ENCODE results near the gene ITGB6. TPM values are rescaled to one million over a fixed set of nuclear protein-coding genes. Genes with fewer than 3 reads are reported as not detected.
A peak's percentile ranks its signal among the peaks of the same experiment; 100 is the strongest.
"Not testable (repeated sequence)": the region's sequence is repeated elsewhere in the genome, so short reads cannot be mapped to it uniquely, and the experiment has no call there.

The ITGB6 gene
- total and polyA plus RNA-seq, 8 donors, result 2.3 to 49.6 (median 8.3) TPM

DNA sequence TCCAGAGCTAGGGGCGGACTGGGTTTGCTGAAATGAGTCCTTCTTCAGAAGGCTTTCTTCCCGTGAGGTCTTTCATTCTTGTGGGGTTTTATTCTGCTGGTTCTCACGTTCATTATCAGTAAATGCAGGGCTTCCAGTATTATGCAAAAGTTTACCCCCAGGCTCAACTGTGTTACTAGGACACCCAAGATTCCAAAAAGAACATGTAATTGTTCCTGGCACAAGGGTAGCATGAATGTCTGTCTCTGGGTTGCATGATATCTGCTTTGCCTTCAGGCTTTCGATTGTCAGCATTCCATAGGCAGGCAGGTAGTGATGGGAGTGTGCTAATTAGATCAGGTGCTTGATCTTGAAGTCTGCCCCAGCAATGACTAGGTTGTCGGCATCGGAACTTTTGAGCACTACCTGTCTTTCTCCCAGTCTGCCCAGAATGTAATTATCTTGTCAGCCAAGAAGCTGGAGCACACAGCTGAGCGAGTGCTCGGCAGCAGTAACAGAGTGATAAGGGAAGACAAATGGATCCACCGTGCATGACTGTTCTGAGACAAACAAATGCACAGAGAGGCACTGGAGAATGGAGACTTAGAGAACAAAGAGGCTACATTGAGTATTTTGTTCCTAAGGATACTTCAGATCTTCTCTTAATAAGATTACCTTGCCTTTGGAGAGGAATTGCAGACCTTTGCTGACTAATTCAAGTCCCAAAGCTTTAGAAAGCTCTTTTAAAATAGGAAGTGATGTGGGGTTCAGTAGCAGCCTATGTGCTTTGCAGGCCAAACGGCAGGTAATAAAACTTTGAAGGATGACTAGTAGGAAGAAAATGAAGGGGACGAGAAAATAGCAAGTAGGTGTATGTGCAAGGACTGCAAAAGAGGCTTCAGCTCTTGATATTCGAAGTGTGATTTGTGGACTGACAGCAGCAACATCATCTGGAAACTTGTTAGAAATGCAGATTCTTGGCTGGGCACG is 41.9 kb downstream of the ITGB6 start:
- no peaks in the 10 kb centered on the region for H3K36me3 ChIP-seq
- intact Hi-C loops (cut with DNase I; ENCODE audit: low total_unique reads), result no loop called here
- H3K4me3 ChIP-seq, result no peak overlapping the region
- H3K27me3 ChIP-seq, result no peaks in the 10 kb centered on the region
- no peaks in the 10 kb centered on the region for H3K9me3 ChIP-seq
- H3K27ac ChIP-seq, result no peak overlapping the region
- H3K4me1 ChIP-seq, result no peaks in the 10 kb centered on the region
- peak in 1 of 2 donors; percentile 41 for DNase-seq
- WGBS, 5 donors, result 65 to 77% (median 71%) methylated on average over 13 of the region's 13 CpGs
- TF ChIP-seq POLR2AphosphoS5 (IDR thresholded peaks at IDR 0.05) (no peak), EP300 (IDR thresholded peaks at IDR 0.05) (no peak), POLR2A (IDR thresholded peaks at IDR 0.05) (no peak)
- TF ChIP-seq, protein P1, sequence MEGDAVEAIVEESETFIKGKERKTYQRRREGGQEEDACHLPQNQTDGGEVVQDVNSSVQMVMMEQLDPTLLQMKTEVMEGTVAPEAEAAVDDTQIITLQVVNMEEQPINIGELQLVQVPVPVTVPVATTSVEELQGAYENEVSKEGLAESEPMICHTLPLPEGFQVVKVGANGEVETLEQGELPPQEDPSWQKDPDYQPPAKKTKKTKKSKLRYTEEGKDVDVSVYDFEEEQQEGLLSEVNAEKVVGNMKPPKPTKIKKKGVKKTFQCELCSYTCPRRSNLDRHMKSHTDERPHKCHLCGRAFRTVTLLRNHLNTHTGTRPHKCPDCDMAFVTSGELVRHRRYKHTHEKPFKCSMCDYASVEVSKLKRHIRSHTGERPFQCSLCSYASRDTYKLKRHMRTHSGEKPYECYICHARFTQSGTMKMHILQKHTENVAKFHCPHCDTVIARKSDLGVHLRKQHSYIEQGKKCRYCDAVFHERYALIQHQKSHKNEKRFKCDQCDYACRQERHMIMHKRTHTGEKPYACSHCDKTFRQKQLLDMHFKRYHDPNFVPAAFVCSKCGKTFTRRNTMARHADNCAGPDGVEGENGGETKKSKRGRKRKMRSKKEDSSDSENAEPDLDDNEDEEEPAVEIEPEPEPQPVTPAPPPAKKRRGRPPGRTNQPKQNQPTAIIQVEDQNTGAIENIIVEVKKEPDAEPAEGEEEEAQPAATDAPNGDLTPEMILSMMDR (IDR thresholded peaks at IDR 0.05), result no peak

DNA sequence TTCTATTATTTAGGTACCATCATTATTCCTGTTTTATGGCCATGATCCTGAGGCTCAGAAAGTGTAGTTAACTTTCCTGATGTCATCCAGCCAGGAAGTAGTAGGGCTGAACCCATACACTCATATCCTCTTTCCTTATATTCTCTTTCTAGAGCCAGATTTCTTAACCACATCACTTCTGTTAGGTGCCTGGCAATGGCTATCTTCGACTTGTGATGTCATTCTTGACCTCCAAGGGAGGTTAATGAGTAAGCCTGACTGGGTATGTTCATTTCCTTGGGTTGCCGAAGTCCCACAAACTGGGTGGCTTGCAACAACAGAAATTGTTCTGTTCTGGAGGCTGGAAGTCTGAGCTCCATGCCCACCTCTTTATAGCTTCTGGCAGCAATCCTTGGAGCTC is 43.4 kb downstream of the ITGB6 start:
- Histone ChIP-seq H3K27ac (no peak overlapping the region), H3K4me1 (no peaks in the 10 kb centered on the region), H3K36me3 (no peaks in the 10 kb centered on the region), H3K9me3 (no peaks in the 10 kb centered on the region), H3K4me3 (no peak overlapping the region), H3K27me3 (no peaks in the 10 kb centered on the region)
- WGBS, 5 donors, result 69 to 97% (median 80%) methylated on average over 2 of the region's 2 CpGs
- TF ChIP-seq EP300 (IDR thresholded peaks at IDR 0.05) (no peak), POLR2AphosphoS5 (IDR thresholded peaks at IDR 0.05) (no peak), POLR2A (IDR thresholded peaks at IDR 0.05) (no peak)
- TF ChIP-seq, protein P1 (IDR thresholded peaks at IDR 0.05), result no peak
- DNase-seq, result no peak
- intact Hi-C loops (cut with DNase I; ENCODE audit: low total_unique reads), result no loop called here

GRCh38 chr2:160156100-160156499 is 44.0 kb downstream of the ITGB6 start:
- intact Hi-C loops (cut with DNase I; ENCODE audit: low total_unique reads), result no loop called here
- DNase-seq, result no peak
- no peaks in the 10 kb centered on the region for H3K27me3 ChIP-seq
- no peak overlapping the region for H3K4me3 ChIP-seq
- no peak overlapping the region for H3K27ac ChIP-seq
- no peaks in the 10 kb centered on the region for H3K4me1 ChIP-seq
- WGBS, 5 donors, result 84 to 96% (median 91%) methylated on average over 4 of the region's 4 CpGs
- no peaks in the 10 kb centered on the region for H3K9me3 ChIP-seq
- no peaks in the 10 kb centered on the region for H3K36me3 ChIP-seq
- TF ChIP-seq POLR2AphosphoS5 (IDR thresholded peaks at IDR 0.05) (no peak), EP300 (IDR thresholded peaks at IDR 0.05) (no peak), POLR2A (IDR thresholded peaks at IDR 0.05) (no peak)
- TF ChIP-seq, protein P1 (IDR thresholded peaks at IDR 0.05), result no peak

- intact Hi-C loops (cut with DNase I; ENCODE audit: low total_unique reads); H3K27ac ChIP-seq; H3K4me3 ChIP-seq; H3K36me3 ChIP-seq; H3K9me3 ChIP-seq; H3K27me3 ChIP-seq; H3K4me1 ChIP-seq; DNase-seq: not testable (repeated sequence)
- 73 to 80% (median 75%) methylated on average over 8 of the region's 8 CpGs for WGBS, 5 donors
Observed at GRCh38 chr2:160148419-160148818, 51.7 kb downstream of the ITGB6 start.

DNA sequence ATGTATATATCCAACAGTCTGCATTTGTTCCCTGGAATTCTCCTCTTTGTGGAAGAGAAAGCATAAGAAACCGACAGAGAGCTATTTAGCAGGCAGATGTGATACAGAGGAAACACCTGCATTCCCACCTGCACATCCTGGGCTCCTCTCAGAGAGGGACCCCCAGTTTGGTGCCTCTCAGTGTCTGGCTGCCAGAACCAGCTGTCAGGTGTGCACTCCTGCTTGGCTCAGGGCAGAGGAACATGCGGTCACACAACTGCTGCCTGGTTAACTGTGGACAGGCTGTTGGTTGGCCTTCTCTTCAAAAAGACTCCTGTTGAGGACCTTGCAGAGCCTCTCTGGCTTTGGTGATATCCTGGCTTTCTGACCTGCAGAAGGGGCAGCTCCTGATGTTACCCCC is 54.6 kb downstream of the ITGB6 start:
- H3K27me3 ChIP-seq, result no peaks in the 10 kb centered on the region
- H3K27ac ChIP-seq, result no peak overlapping the region
- H3K4me3 ChIP-seq, result no peak overlapping the region
- H3K36me3 ChIP-seq, result no peaks in the 10 kb centered on the region
- TF ChIP-seq, protein P1 (IDR thresholded peaks at IDR 0.05), result no peak
- TF ChIP-seq POLR2A (IDR thresholded peaks at IDR 0.05) (no peak), POLR2AphosphoS5 (IDR thresholded peaks at IDR 0.05) (no peak)
- intact Hi-C loops (cut with DNase I; ENCODE audit: low total_unique reads), result no loop called here
- H3K9me3 ChIP-seq, result no peaks in the 10 kb centered on the region
- H3K4me1 ChIP-seq, result peaks cover 0 to 10% (median 3%) of the 10 kb centered on the region in 4 donors
- 79 to 87% (median 84%) methylated on average over 2 of the region's 2 CpGs for WGBS, 5 donors
- DNase-seq, result no peak

Measured in stomach (tissue), 9 donors.